Esophagus (tissue), 2 donors: ENCODE data around the gene SPON1. TPM values are rescaled to one million over a fixed set of nuclear protein-coding genes. Genes with fewer than 3 reads are reported as not detected.
"Not testable (repeated sequence)": the region's sequence is repeated elsewhere in the genome, so short reads cannot be mapped to it uniquely, and the experiment has no call there.

Experiments
- H3K27ac ChIP-seq, 2 donors: one replicate each; pipeline ENCODE4 v1.5.1; 2013; ENCODE audit warnings: low read depth in 2 of 2, mild to moderate bottlenecking in 2 of 2, inconsistent platforms in 1 of 2, low read length in 1 of 2, moderate library complexity in 1 of 2
- H3K27me3 ChIP-seq, 2 donors: one replicate each; pipeline ENCODE4 v1.6.1; 2013; ENCODE audit warnings: low read length in 2 of 2, control low read depth in 1 of 2, mild to moderate bottlenecking in 1 of 2; ENCODE audit not compliant: insufficient read depth in 2 of 2, control insufficient read depth in 1 of 2
- H3K36me3 ChIP-seq, 2 donors: one replicate each; pipeline ENCODE4 v1.6.1; 2013; ENCODE audit warnings: low read length in 1 of 2; ENCODE audit not compliant: control insufficient read depth in 2 of 2, insufficient read depth in 2 of 2
- H3K4me1 ChIP-seq, 2 donors: one replicate each; pipeline ENCODE4 v1.6.1; 2013; ENCODE audit warnings: low read length in 1 of 2; ENCODE audit not compliant: control insufficient read depth in 2 of 2, insufficient read depth in 2 of 2
- H3K4me3 ChIP-seq, 2 donors: one replicate each; pipeline ENCODE4 v1.5.1; 2013; ENCODE audit warnings: low read length in 2 of 2, mild to moderate bottlenecking in 2 of 2, low read depth in 1 of 2, moderate library complexity in 1 of 2
- H3K9me3 ChIP-seq, 2 donors: one replicate each; pipeline ENCODE4 v1.6.1; 2013; ENCODE audit warnings: mild to moderate bottlenecking in 2 of 2, low read depth in 1 of 2, low read length in 1 of 2, moderate library complexity in 1 of 2; ENCODE audit not compliant: control insufficient read depth in 2 of 2, insufficient read depth in 1 of 2
- WGBS, 2 donors: extraction: QIAGEN DNeasy Blood & Tissue Kit; methylation state at CpG; one replicate each; pipeline ENCODE4 v1.1.7; 2013; 5-methylcytosine and 5-hydroxymethylcytosine counted together
- polyA plus RNA-seq, 2 donors: library from polyadenylated mRNA; stranded (reverse); fragments of 200-250 nt; gene quantifications; one replicate each; pipeline ENCODE4 v1.2.3, GENCODE V29; 2013
- donor health status: healthy with polysubstance abuse.
- donor health status: Bipolar disorder and iron deficiency.

SPON1 gene
- polyA plus RNA-seq, 2 donors, result 0.75 to 3.0 TPM

GRCh38 chr11:13966486-13966885, 4.0 kb downstream of the SPON1 start:
- WGBS, 2 donors, result 93 to 96% methylated on average over 1 of the region's 1 CpG
- Histone ChIP-seq H3K27me3 (peaks cover 0 to 9% of the 10 kb centered on the region in 2 donors), H3K4me3 (no peak overlapping the region), H3K36me3 (no peaks in the 10 kb centered on the region), H3K4me1 (peaks cover 2 to 6% of the 10 kb centered on the region in 2 donors), H3K9me3 (peaks cover 0 to 3% of the 10 kb centered on the region in 2 donors), H3K27ac (no peak overlapping the region)

GRCh38 chr11:13970986-13971385, 8.5 kb downstream of the SPON1 start:
- 39 to 44% methylated on average over 2 of the region's 2 CpGs for WGBS, 2 donors
- Histone ChIP-seq H3K36me3 (no peaks in the 10 kb centered on the region), H3K27ac (no peak overlapping the region), H3K4me1 (peaks cover 0 to 2% of the 10 kb centered on the region in 2 donors), H3K9me3 (no peaks in the 10 kb centered on the region), H3K27me3 (no peaks in the 10 kb centered on the region), H3K4me3 (no peak overlapping the region)

- 32 to 34% methylated on average over 2 of the region's 2 CpGs for WGBS, 2 donors
- H3K4me3 ChIP-seq, result no peak overlapping the region
- H3K27me3 ChIP-seq, result no peaks in the 10 kb centered on the region
- H3K9me3 ChIP-seq, result no peaks in the 10 kb centered on the region
- H3K27ac ChIP-seq, result no peak overlapping the region
- H3K4me1 ChIP-seq, result peaks cover 0 to 2% of the 10 kb centered on the region in 2 donors
- no peaks in the 10 kb centered on the region for H3K36me3 ChIP-seq
Observed at GRCh38 chr11:13972043-13972910, 9.8 kb downstream of the SPON1 start.

- H3K9me3 ChIP-seq, result no peaks in the 10 kb centered on the region
- peaks cover 0 to 2% of the 10 kb centered on the region in 2 donors for H3K4me1 ChIP-seq
- no peaks in the 10 kb centered on the region for H3K27me3 ChIP-seq
- WGBS, 2 donors, result 90 to 96% methylated on average over 3 of the region's 3 CpGs
- no peaks in the 10 kb centered on the region for H3K36me3 ChIP-seq
- H3K27ac ChIP-seq, result no peak overlapping the region
- H3K4me3 ChIP-seq, result no peak overlapping the region
Observed at GRCh38 chr11:13972944-13973343, 10.4 kb downstream of the SPON1 start.

GRCh38 chr11:13974631-13975030, 12.1 kb downstream of the SPON1 start:
- Histone ChIP-seq H3K4me1 (peaks cover 0 to 4% of the 10 kb centered on the region in 2 donors), H3K4me3 (no peak overlapping the region), H3K27ac (no peak overlapping the region), H3K36me3 (no peaks in the 10 kb centered on the region), H3K27me3 (no peaks in the 10 kb centered on the region), H3K9me3 (no peaks in the 10 kb centered on the region)
- 88 to 96% methylated on average over 1 of the region's 1 CpG for WGBS, 2 donors

DNA sequence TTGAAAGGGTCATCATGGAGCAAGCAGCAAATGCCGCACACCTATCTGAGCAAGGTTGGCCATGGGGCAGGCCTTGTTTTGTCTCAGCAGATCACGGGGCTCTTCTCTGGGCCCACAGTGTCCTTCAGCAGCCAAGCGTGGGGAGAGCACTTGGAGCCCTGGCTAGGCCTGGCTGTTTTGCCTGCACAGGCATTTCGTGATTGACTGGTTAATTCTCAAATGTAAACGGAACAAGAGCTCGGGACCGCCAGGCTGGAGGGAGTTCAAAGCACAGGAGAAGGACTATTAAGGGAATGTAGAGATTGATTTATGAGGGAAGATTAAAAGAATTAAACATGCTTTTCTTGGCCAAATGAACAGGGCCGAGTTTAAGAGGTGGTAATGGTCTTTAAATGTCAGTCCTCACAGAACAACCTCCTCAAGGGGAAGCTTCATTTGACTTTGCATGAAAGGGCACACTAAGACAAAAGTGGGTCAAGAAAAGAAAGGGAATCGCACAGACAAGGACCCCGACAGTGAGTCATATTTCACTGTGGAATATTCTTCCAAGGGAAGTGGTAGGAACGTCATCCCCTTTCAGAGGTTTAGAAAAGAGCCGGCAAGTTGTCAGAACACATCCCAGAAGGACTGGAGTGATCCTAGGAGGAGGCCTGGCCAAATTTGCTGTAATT, 20.7 kb downstream of the SPON1 start:
- 31 to 38% methylated on average over 12 of the region's 12 CpGs for WGBS, 2 donors
- H3K9me3 ChIP-seq, result no peaks in the 10 kb centered on the region
- H3K27me3 ChIP-seq, result no peaks in the 10 kb centered on the region
- H3K36me3 ChIP-seq, result no peaks in the 10 kb centered on the region
- peak overlapping the region; percentile 5 to 35 for H3K27ac ChIP-seq
- no peak overlapping the region for H3K4me3 ChIP-seq
- H3K4me1 ChIP-seq, result peaks cover 0 to 3% of the 10 kb centered on the region in 2 donors

DNA sequence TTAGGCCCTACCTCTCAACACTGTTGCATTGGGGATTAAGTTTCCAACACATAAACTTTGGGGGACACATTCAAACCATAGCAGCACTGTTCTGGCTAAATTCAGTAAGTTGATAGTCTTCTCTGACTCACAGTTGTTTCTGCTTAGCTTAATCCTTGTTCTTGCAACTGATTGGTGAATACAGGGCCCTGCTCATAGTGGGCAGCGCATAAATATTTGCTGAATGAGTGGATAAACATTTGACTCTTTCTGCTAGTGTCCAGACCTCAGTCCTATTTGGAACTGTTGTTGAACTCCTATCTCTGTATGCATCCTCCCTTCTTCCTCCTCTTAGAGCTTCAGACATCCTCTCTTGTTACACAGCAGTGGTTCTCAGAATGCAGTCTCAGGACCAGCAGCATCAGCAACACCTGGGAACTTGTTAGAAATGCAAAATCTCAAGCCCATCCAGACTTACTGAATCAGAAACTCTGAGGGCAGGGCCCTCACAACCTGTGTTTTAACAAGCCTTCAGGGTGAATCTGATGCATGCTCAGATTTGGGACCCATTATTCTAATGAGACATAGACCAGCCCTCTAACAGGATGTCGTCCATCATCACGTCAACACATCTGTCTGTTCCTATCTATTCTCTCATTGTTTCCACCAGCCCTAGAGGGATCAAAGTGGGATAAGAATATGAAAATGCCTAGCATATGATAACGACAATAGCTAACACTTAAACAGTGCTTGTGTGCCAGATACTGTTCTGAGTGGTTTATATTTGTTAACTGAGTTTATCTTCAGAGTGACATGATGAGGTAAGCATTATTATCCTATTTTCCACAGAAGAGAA, 22.3 kb downstream of the SPON1 start:
- Histone ChIP-seq H3K36me3 (no peaks in the 10 kb centered on the region), H3K9me3 (no peaks in the 10 kb centered on the region), H3K4me3 (no peak overlapping the region), H3K4me1 (no peaks in the 10 kb centered on the region), H3K27ac (peak overlapping the region in 1 of 2 donors; percentile 47), H3K27me3 (no peaks in the 10 kb centered on the region)
- WGBS, 2 donors, result 58 to 62% methylated on average over 4 of the region's 4 CpGs

DNA sequence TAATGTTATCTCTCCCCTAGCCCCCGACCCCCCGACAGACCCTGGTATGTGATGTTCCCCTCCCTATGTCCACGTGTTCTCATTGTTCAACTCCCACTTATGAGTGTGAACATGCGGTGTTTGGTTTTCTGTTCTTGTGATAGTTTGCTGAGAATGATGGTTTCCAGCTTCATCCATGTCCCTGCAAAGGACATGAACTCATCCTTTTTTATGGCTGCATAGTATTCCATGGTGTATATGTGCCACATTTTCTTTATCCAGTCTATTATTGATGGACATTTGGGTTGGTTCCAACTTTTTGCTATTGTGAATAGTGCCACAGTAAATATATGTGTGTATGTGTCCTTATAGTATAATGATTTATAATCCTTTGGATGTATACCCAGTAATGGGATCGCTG, 24.2 kb downstream of the SPON1 start:
- H3K4me3 ChIP-seq, H3K4me1 ChIP-seq, H3K9me3 ChIP-seq, H3K27me3 ChIP-seq, H3K36me3 ChIP-seq, H3K27ac ChIP-seq: not testable (repeated sequence)
- WGBS, 2 donors, result 93 to 94% methylated on average over 5 of the region's 5 CpGs

GRCh38 chr11:13992158-13992856, 29.8 kb downstream of the SPON1 start:
- H3K4me1 ChIP-seq, H3K36me3 ChIP-seq, H3K9me3 ChIP-seq, H3K4me3 ChIP-seq, H3K27me3 ChIP-seq, H3K27ac ChIP-seq: not testable (repeated sequence)
- 74 to 75% methylated on average over 15 of the region's 15 CpGs for WGBS, 2 donors
